Thyroid gland (tissue), 4 donors: ENCODE data around the gene SEMA5A.

Experiments
- CTCF ChIP-seq, 6 experiments: fragments of 200-600 bp in 3 of 6; fragments of 450-650 bp in 3 of 6; sonication (generic) in 3 of 6; IDR thresholded peaks; one replicate each; pipeline ENCODE4 v1.5.1; 2016 to 2019; ENCODE audit warnings: antibody characterized with exemption in 6 of 6, mild to moderate bottlenecking in 2 of 6, inconsistent platforms in 1 of 6, moderate library complexity in 1 of 6
- POLR2A ChIP-seq, 2 donors: fragments of 450-650 bp; IDR thresholded peaks; one replicate each; pipeline ENCODE4 v1.6.1; 2017; ENCODE audit warnings: antibody characterized with exemption in 2 of 2, mild to moderate bottlenecking in 2 of 2, moderate library complexity in 1 of 2

GRCh38 chr5:9356351-9356825 lies 189.5 kb downstream of the SEMA5A start:
- TF ChIP-seq CTCF (IDR thresholded peaks at IDR 0.05) (no peak), POLR2A (IDR thresholded peaks at IDR 0.05) (no peak)
